RWPE1 (cell line): ENCODE results near the gene SENP5.

Experiments used
- CTCF ChIA-PET: fragments of 350-600 bp; sonication (Branson Sonifier 250); formaldehyde crosslinking; extraction: SDS; loops from one replicate; lab custom pipeline; 2021; lab: Yijun Ruan, JAX
- POLR2A ChIA-PET: fragments of 400-600 bp; formaldehyde crosslinking; extraction: SDS; loops from one replicate; lab custom pipeline; 2020; ENCODE audit warnings: antibody characterized with exemption; ENCODE audit not compliant: low non-redundant PET; lab: Yijun Ruan, JAX
- DNase-seq: peaks from one replicate; pipeline ENCODE4 v3.0.0; 2012; ENCODE audit warnings: low spot score
- H3K27ac ChIP-seq: fragments of 450-650 bp; 2 replicates; pipeline ENCODE4 v1.5.1; 2017
- CTCF ChIP-seq: fragments of 450-650 bp; conservative IDR thresholded peaks from 2 replicates; pipeline ENCODE4 v1.5.1; 2017; ENCODE audit warnings: low read depth, mild to moderate bottlenecking

The SENP5 gene

GRCh38 chr3:196889844-196890708 is 22.4 kb downstream of the SENP5 start:
- DNase-seq = no peak
- H3K27ac ChIP-seq = no peak overlapping the region
- ChIA-PET CTCF (interaction anchor here (0.5 to 0.6 kb wide), 2 partner anchors 21 to 361 kb away, joined by 3 to 4 read pairs; no protein-coding TSS in a partner anchor), POLR2A (no interaction called here)
- no peak for TF ChIP-seq CTCF

GRCh38 chr3:196894557-196895295 is 27.0 kb downstream of the SENP5 start:
- POLR2A ChIA-PET = no interaction called here
- CTCF ChIA-PET = no interaction called here

GRCh38 chr3:196896229-196896628 is 28.5 kb downstream of the SENP5 start:
- DNase-seq = no peak
- H3K27ac ChIP-seq = no peak overlapping the region
- TF ChIP-seq CTCF = no peak
- ChIA-PET CTCF (no interaction called here), POLR2A (no interaction called here)

More at GRCh38 chr3:196894557-196895295, 27.0 kb downstream of the SENP5 start:
- no peak for DNase-seq
- H3K27ac ChIP-seq = no peak overlapping the region
- no peak for TF ChIP-seq CTCF

GRCh38 chr3:196901768-196902167 is 34.0 kb downstream of the SENP5 start:
- CTCF ChIA-PET = interaction anchor here (0.5 kb wide), 1 partner anchor 34 kb away, joined by 3 read pairs; no protein-coding TSS in a partner anchor
- POLR2A ChIA-PET = no interaction called here

GRCh38 chr3:196902296-196902695 is 34.6 kb downstream of the SENP5 start:
- H3K27ac ChIP-seq = no peak overlapping the region
- ChIA-PET CTCF (interaction anchor here (0.5 kb wide), 1 partner anchor 34 kb away, joined by 3 read pairs; no protein-coding TSS in a partner anchor), POLR2A (no interaction called here)
- no peak for TF ChIP-seq CTCF
- no peak for DNase-seq

More at GRCh38 chr3:196901768-196902167, 34.0 kb downstream of the SENP5 start:
- H3K27ac ChIP-seq = no peak overlapping the region
- no peak for DNase-seq
- TF ChIP-seq CTCF = no peak

- POLR2A ChIA-PET = no interaction called here
- DNase-seq = no peak
- TF ChIP-seq CTCF = no peak
- CTCF ChIA-PET = no interaction called here
- no peak overlapping the region for H3K27ac ChIP-seq
Observed at GRCh38 chr3:196903740-196904139, 36.0 kb downstream of the SENP5 start.
